GM19328 (cell line): ENCODE measurements around the gene SLU7.

Experiments
- ATAC-seq: cut with Tn5 transposase; IDR thresholded peaks from one replicate; pipeline ENCODE4 v1.9.1; 2021; ENCODE audit warnings: mild to moderate bottlenecking, moderate library complexity; ENCODE audit not compliant: unreplicated experiment

The SLU7 gene

DNA sequence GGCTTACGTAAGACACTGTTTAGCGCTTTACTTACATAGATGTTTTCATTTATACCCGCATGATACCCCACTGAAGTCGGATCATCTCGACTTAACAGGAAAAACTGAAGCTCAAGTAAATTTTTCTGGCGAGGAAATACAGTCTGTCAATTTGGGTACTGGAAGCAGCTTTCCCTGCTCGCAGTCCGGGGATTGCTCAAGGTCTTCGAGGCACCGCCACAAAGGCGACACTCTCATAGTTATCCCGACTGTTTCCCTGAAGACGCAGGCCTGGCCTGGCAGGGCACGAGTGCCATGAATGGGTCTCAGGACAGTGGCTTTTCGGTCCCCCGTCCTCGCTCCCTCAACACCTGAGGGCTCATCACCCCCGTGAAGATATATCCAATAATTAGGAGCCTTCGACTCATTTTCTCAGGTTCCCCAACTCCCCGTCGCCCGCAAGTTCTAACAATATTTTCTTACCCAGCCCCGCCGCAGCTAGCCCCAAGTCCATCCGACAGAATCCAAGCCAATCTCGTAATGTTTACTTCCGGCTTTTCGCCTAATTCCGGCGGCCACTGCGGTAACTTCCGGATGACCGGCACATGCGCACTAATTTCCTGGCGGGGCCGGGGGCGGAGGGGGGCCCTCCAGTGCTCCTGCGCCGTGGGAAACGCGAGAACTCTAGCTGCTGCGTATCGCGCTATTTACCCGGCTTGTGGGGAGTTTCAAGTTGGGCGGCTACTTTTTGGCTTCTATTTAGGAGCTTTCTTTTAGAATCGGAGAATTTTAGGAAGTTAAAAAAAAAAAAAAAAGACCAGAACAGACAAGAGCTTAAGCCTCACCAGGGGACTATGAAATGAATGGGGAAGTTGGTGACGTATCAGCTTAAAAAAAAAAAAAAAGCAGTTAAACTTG, at the start of gene SLU7:
SLU7 (minus strand) TSS at position 521 of the 897 bp plus-strand sequence. CDS start 3,787 bp downstream, outside the sequence.
- peak; percentile 64 for ATAC-seq

DNA sequence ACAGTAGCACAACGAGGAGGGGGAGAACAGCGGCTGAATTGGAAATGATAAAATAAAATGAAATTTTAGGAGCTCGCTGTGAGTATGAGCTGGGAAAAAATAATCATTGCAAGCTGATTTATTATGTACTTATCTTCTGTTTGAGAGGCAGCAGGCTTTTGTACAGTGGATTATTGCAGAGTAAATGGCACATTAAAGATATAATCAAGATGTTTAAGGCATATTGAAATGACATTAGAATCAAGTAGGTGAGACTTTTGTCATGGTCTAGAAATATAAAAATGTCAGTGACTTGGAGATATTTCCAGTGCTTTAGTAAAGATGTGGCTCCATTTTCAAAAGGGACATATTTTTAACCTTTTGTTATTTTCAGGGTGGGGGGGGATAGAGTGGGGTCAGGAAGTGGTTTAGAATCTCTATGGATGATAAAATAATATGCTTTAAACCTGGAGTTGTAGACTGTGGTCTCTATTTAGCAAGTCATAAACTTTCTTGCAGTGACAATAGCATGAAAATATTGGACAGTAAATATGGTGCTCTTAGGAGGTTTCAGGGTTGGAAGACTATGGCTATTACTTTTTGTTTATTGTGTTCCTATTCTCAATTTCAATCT, 49.6 kb upstream of the SLU7 start:
- no peak for ATAC-seq

DNA sequence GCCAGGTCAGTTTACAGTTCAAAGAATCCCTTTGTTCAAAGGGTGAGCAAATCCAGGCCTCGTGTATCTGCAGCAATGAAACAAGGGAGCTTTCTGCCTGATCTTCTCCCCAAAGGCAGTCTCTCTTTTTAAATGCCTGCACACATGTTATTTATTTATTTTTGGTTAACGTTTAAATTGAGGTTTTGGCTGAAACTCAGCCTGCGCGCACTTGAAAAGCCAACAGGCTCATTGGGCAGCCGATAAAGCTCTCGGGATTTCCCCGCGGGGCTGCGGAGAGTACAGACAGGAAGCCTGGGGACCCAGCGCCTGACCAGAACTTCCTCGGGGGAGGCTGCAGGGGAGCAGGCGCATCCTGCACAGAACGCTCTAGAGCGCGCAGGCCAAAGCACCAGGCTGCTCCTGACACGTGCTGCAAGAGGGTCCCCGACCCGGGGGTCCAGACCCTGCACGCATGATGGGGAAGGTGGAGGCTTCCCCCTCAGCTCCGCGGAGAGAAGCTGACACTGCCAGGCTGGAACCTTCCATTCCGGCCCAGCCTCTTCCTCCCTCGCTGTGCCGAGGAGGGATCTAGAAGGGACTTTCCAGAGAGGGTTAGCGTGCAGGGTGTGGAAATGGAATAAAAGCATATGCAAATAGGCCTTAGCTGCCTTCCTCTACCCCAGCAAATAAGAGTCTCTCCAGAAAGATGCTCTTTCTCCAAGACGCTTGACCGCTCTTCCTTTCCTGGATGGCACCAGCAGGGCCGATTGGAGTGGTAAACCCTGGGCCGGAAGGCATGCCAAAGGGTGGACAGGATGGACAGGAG, 48.9 kb upstream of the SLU7 start:
- ATAC-seq: peak; percentile 86

DNA sequence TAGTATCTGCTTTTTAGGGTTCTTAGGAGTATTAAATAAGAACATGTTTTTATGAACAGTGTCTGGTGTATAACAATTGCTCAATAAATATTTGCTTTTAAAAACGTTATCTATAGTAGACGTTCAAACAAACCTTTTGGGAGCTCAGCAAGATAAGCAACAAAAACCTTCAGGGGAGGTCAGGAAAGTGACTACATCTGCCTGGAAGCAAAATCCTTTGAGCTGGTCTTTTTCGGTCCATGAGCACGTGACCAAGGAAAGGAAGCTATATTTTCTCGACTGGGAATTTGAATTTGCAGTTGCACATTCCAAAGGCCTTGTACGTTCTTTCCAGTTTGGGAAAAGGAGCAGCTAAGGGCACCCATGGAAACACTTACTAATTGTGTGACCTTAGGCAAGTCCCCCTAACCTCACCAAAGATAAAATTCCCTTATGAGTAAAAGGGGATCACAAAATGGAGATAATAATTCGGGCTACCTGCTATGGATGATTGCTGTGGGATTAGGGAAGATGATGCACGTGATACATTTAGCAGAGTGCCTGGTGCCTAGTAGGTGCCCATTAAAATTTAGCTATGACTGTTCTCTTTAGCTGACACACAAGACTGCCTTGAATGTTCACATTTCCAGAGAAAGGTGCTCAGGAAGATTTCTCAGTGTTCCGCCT, 48.1 kb upstream of the SLU7 start:
- ATAC-seq: peak; percentile 5

DNA sequence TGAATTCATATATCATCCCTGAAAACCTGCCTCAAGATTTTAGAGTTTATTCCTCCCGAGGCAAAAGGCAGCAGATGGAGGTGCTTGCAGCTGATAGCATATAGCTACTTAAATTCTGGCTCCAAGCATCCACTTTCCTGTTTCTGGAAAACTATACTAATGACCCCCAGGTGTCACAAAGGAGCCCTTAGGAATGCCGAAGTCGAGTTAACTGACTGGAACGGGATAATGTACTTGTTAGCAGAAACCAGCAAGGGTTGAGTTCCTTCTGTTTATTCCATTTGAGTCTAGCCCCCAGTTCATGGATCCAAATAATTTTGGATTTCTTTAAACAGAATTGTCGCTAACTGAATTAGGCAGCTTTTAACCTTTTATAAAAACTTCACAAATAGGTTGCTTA, 47.2 kb upstream of the SLU7 start:
- no peak for ATAC-seq

DNA sequence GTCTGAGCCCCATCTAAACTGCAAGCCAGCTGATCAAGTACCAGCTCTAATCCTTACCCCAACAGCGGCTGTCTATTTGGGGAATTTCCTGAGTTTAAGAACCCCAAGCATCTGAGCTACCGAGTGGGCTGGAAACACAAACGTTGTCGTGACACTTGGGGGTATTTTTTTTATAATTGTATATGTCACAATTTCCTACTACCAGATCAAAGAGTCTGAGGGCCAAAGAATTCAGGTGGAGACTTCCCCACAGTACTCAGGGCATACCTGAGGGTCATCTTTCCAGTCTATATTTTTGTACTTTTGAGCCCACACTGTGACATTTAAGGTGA, 45.6 kb upstream of the SLU7 start:
- no peak for ATAC-seq

DNA sequence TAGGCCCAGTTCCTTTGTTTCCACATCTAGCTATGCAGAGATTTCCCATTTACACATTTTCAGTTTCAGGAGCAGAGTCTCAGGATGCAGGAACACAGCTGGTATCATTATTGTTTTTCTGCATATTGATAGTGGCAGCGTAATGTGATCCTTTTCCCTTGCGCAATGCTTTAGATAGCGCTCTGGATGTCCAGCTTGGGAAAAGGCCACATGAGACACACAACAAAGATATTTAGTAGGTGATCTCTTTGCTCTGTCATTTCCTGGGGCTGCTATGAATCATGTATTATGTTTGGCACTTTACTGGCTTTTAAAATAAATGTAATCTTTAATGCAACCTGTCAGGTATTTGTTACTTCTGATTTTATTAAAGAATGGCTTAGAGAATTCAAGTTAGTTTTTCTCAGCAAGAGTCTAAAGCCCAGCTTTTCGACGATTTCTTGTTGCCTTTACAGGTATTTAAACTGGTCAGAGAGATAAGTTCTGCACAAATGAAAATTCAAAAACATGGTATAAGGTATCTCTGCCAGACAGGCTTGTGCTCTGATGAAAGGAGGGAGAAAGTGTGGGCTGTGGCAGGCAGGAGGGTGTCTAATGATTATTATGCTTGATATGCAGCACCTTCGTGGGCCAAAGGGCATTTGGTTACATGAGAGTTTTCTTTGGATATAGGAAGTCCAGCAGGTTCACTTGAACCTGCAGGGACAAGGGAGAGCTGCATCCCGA, 45.0 kb upstream of the SLU7 start:
- ATAC-seq: no peak

DNA sequence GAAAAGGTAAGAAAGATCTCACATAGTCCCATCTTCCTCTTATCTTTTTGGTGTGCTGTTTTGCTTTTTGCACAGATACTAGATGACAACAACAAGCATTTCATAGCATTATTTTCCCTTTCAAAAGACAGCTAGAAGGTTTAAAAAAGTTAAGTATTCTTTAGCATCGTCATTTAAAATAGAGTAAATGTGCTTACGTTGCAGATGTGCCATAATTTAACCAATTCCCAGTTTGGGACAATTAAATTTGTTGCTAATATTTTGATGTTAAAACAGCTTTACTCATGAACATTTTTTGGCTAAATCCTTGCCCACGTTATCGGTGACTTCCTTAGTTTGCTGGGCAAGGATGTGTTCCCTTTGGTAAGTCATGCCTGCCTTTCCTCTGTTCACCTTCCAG, 44.3 kb upstream of the SLU7 start:
- ATAC-seq: no peak

DNA sequence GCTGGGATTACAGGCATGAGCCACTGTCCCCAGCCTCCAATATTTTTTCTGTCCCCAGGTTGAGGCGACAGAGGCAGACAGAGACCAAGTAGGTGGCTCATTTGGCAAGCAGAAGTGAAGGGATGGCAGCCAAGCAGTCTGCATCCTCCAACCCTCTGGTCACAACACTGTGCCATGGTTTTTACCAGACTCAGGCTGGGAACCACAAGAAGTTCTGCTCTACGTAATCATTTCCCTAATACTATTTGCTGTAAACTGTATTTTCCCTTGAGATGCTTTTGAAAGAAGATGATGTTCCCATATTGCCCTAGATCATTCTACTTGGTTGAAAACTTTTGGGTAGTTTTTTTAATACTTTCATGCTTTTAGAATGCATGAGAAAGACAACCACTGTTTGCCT, 43.3 kb upstream of the SLU7 start:
- no peak for ATAC-seq

DNA sequence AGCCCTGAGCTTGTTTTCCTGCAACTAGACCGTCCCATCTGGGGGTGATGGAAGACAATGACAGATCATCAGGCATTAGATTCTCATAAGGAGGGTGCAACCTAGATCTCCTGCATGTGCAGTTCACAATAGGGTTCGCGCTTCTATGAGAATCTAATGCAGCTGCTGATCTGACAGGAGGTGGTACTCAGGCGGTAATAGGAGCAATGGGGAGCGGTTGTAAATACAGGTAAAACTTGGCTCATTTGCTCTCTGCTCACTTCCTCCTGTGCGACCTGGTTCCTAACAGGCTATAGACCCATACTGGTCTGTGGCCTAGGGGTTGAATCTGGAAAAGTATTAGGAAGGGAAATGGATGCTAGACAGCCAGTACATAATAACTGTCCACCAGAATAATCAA, 42.5 kb upstream of the SLU7 start:
- no peak for ATAC-seq

DNA sequence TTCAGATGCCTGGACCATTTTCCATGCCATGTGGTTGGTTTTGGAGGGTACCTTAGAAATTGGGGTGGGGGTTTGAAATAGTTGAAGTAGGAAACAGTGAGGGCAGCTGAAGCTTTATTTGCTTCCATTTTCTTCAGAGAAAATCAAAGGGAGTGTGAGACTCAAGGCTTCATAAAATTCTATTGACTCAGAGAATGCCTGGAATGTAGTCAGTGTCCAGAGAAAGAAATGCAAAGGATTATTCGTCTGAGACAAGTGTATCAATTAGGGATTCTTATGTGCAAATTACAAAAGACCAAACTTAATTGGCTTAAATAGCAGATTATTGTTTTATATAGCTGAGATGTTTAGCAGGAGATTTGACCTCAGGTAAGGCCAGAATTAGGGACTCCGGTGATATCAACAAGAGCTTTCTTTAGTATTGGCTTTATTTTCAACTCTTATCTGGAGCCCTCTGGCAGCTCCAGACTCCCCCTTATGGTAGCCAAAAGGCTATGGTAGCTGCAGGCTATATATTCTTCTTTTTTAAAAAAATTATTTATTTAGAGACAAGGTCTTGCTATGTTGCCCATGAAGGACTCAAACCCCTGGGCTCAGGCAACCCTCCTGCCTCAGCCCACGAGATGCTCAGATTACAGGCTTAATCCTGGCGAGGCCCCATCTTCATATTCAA, 41.6 kb upstream of the SLU7 start:
- ATAC-seq: no peak

DNA sequence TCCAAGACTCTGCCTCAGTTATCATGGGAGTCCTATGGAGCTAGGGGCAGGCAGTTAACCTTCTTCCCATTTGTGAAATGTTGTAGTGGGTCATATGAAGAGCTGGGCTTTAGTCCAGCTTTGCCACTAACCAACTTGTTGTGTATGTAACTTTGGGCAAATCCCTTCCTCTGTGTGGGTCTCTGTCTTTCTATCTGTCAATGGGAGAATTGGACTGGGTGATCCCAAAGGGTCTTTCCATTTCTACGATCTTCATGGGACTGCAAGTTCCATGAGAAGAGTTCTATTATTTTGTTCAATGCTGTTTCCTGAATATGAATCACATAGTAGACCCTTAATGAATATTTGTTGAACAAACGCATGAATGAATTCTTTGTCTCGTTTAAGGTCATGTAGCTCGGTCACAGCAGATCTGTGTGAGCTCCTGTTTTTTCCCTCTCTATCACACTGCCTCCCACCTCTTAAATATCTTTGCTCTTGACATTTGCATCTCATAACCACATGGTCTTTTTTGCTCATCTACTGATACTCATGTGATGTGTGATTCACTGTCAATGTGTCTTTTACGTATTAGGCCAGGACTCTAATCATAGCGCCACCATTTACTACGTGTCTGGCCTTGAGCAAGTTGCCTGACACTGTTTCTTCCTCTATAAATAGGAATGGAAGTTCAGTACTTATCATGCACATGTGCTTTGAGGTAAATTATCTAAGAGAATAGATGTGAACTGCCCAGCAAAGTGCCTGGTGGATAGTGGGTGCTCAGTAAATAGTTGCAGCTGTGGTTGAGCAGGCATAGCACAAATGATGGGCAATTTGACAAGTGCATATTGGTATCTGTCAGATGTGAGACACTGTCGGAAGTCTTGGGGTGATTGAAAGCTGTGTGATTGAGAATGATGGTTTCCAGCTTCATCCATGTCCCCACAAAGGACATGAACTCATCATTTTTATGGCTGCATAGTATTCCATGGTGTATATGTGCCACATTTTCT, 40.2 kb upstream of the SLU7 start:
- ATAC-seq: peak; percentile 85

DNA sequence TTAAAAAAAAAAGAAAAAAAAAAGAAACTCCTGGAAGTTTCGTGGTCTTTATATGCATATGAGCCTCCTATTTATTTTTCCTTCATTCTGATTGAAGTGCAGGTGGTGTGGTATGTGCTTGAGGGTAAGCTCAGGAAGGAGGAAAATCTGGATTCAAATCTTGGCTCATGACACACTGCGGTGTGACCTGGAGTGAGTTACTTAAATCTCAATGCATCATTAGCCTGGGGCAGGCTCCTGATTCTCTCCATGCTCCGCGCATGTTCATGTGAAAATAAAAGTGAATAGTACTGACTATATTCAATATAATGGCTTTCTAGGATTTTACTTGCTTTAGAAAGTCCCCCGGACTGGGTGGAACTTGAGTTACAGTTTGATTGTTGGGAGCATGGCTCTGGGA, 38.4 kb upstream of the SLU7 start:
- no peak for ATAC-seq

DNA sequence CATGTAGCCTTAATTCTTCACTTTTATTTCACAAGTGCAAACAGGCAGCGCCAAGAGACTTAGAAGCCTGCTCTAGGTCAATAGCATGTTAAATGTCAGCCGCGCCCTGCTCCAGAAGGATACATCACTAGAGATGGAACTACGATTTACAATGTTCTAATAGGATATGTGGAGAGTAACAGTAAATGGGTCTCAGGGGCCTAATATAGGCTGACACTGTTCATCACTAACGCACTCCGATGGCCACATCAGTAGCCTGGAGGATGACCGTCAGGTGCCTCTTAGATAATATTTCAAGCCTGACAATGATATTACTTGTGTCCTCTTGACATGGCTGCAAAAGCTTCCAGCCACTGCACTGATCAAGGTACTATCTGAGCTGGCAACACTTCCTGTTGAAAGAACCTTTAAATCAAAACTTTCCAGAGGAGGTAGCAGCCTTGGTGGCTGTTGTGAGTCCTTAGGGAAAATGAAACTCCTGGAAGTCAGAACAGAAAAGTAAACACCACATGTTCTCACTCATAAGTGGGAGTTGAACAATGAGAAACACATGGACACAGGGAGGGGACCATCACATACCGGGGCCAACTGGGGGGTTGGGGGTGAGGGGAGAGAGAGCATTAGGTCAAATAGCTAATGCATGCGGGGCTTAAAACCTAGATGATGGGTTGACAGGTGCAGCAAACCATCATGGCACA, 37.7 kb upstream of the SLU7 start:
- ATAC-seq: no peak

DNA sequence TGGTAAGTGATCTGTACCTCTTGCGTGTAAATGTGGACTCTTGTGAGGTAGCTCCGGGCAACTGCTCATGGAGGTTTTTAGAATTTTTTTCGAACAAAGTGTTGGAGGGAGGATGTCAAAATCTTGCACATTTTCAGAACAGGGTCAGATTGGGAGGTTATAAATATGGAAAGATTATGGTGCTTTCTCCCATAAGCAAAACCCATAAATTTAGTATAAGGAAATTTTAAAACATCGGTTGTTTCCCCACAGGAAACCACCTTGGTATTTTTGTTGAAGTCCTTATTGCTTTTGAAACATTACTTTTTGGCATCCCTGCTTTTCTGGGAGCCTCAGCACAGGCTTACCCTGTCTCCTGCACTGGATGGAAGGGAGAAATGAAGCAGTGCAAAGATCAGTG, 36.7 kb upstream of the SLU7 start:
- ATAC-seq: no peak

DNA sequence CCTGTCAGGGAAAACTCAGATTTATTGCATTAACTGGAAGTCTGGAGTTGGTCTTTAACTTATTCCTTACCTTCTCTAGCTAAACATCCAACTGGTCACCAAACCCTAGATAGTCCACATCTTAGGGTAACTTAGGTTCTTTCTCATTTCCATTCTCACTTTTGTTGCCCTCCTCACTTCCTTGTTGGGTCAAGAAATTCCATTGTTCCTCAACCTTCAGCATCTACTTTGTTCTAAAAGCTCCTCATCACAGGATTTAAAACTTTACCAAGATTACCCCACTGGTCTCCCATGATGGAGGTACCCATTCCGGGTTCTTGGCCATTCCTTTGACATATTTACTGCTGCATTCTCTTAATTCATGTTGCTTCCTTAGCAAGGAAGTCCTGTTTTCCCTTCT, 34.9 kb upstream of the SLU7 start:
- no peak for ATAC-seq

DNA sequence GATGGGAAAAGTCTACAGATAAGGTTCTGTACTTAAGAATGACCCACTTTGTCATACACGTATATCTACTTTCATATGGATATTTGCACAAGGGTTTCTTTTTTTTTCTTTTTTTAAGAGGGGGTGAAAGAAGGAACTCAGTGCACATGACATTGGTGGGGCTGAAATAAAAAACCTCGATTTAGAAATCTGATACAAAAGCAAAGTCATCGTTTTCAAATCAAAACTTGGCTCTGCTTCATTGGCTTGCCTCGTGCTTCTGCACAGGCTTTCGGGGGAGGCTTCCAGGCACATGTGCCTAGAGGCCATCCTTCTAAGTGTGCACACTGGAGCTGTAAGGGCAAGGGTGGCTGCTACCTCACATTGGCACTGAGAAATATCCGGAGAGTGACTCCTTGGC, 33.9 kb upstream of the SLU7 start:
- ATAC-seq: no peak

DNA sequence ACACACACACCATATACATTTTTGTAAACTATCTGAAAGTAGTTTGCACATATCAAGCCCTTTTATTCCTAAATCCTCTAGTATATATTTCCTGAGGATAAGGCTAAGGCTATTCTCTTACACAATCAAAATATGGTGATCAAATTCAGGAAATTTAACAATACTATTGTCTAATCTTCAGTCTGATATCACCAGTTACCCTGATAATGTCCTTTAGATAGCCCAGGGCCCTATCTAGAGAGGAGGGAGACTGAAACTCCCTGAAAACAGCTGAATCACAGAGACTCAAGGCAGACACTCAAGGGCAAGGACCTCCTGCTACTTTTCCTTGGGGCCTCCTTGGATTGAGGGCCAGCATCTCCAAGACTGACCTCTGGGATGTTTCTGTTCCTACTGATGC, 33.2 kb upstream of the SLU7 start:
- ATAC-seq: no peak
